HG02571 (cell line): ENCODE results near the gene APRT.

ENCODE experiments used
- ATAC-seq: cut with Tn5 transposase; IDR thresholded peaks from one replicate; pipeline ENCODE4 v1.9.1; 2021; ENCODE audit warnings: mild to moderate bottlenecking, moderate library complexity; ENCODE audit not compliant: unreplicated experiment

APRT gene

DNA sequence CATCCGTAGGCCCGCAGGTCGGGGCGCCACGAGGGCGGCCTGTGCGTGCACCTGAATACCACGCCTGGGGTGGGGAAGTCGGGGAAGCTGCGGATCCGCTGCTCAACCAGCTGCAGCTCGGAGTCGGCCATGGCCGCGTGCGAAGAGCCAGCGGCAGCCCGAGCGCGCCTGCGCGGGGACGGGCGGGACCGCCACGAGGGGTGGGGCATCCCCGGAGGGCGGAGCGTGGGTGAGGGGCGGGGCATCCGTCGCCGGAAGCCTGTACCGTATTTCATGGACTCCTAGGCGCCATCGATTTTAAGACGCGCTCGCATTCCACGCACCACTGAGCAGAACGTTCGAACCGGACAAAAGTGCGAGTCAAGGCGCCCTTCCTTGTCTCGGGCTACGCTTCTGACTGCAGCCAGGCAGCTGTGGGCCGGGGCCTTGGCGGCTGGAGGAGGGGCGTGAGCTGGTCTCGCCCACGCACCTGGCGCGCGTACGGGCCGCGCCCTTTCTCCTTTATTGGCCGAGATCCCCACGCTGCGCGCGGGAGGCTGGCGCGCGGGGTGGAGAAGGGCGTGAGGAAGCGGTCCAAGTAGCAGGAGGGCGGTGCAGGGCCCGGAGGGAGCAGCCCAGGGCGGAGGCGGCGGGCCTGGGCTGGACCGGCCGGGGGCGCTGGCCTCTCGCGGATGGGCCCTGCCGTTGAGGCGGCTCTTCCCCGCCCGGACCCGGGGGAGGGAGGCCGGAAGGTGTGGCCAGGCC is at the start of gene APRT:
Gene APRT, minus strand, starts transcription at position 160 of the 744 bp plus-strand sequence. Its CDS starts 29 bp downstream, at position 131.
- ATAC-seq, result peak; percentile 53

GRCh38 chr16:88861359-88861758 is 49.6 kb upstream of the APRT start:
- ATAC-seq, result no peak

- ATAC-seq, result no peak
These were observed 47.8 kb upstream of the APRT start for GRCh38 chr16:88859381-88860091.

DNA sequence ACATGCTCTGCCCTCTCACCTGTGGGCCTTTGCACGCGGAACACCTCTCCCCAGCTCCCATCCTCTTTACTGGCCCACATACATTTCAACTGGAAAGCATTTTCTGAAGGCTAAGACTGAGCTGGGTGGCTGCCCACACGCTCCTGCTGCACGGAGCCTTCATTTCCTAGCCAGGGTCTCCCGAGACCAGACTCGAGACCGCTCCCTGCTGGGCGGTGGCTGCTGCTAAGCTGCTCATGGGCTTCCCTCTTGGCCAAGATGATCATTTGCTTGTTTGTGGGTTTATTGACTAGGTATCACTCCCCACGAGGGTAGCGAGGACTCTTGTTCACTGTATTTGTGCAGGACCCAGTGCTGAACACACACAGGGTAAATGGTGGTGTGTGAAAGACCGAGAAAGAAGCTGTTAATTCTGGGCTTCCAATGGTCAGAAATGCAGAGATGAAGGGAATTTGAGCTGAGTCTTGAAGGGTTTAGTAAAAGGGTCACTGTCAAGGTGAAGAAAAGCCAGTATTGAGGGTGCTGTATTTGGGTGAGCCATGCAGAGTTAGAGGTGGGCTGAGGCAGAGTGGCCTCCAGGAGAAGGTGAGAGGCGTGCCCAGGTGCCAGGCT is 46.1 kb upstream of the APRT start:
- ATAC-seq, result no peak

GRCh38 chr16:88856828-88857727 is 45.4 kb upstream of the APRT start, which contains the start of the genes GALNS and TRAPPC2L:
GALNS (minus strand) TSS chr16:88856947; CDS start chr16:88856877, 70 bp downstream.
TRAPPC2L (plus strand) TSS chr16:88857127; CDS start chr16:88857151, 24 bp downstream.
- peak; percentile 77 for ATAC-seq

DNA sequence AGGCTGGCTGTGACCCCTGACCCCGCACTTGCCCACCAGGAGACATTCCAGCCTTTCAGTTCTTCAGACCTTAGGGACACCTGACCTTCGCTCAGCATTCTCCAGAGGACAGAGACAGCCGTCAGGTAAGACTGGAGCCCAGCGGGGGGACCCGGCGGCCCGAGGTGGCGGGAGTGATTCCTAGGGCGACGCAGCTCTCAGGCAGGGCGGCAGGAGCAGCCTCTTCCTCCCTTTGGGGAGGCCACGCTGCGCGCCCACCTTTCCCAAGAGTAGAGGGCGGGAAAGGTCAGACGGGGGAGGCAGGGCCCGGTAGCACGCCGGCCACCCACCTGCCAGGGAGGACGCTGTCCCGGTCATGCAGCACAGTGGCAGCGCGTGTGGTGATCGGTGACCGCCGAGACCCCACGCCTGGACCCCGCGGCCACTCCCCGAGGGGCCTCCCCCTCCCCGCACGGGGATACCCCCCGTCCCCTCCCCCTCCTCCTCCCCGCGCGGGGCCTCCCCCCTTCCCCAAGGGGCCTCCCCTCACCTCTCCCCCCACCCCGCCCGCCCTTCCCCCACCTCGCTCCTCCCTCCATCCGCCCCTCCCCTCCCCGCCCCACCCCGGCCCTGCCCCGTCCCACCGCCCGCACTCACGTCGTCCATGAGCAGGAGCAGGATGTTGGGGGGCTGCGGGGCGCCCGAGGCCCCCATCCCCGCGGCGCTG is 44.5 kb upstream of the APRT start:
- no peak for ATAC-seq

GRCh38 chr16:88855736-88856121 is 44.0 kb upstream of the APRT start:
- no peak for ATAC-seq

- no peak for ATAC-seq
These were observed 43.4 kb upstream of the APRT start for GRCh38 chr16:88855176-88855575.

DNA sequence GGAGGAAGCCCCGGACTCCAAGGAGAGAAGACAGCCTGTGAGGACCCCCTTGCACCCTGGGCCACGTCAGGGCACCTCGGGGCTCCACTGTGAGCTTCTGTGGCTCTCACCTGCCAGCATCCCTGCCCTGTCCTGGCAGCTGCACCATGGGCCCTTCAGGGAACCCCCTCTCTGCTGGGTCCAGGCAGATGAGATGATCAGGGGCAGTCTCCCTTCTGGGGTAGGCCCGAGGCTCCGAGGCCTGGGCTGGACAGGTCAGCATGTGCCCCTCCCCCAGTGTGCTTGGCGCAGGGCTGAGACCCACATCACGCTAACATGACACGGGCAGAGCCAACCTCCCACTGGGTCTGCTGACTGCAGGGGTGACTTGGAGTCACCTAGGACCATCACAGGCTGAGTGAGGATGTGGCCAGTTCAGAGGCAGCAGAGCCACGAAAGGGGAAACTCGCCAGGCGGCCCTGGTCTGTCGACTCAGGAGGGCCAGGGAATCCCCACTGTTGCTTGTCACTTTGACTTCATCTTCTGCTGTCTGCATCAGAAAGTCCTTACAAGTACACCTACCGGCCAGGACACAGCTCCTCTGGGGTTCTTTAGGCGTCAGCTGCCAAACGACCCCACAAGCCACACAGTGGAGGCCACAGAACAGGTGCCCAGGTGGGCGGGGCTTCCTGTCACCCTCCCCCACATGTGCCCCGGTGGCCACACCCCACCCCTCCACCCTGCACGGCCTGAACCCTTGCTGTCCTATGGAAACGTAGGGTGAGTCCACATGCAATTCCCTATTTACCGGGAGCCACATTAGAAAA is 42.8 kb upstream of the APRT start:
- ATAC-seq, result no peak

GRCh38 chr16:88853325-88853941 is 41.7 kb upstream of the APRT start:
- no peak for ATAC-seq

DNA sequence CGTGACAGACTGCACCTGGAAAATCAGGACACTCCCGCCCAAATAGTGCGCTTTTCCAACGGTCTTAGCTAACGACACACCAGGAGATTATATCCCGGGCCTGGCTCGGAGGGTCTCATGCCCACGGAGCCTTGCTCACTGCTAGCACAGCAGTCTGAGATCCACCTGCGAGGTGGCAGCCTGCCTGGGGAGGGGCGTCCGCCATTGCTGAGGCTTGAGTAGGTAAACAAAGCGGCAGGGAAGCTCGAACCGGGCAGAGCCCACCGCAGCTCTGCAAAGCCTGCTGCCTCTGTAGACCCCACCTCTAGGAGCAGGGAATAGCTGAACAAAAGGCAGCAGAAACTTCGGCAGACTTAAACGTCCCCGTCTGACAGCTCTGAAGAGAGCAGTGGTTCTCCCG is 39.9 kb upstream of the APRT start:
- no peak for ATAC-seq

DNA sequence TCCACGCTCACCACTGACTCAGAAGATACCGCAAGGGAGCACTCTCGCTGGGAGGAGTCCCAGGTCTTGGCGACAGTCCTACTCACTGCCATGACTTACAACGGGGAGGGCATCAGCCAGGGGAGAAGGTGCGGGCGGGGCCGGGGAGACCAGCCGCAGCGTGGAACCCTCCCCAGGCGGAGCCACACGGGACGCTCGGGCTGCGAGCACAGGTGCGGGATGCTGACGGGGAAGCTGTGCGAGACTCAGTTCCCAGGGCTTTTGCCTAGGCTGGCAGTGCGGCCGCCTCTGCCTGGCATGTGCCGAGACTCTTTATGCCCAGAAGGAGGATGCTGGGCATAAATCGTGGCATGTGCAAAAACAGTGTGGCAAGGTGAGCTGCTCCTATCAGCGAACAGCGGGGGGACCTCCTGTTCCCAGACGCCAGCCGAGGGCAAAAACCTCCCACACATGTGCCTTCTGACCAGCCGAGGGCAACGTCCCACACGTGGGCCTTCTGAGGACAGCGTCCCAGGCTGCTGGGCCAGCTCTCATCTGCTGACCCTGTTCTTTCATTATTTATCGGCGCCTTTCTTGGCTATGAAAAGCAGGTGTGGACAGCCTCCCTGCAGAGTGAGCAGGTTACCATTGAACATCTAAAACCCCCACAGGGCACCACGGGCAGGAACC is 38.9 kb upstream of the APRT start:
- ATAC-seq, result no peak

- ATAC-seq, result no peak
These were observed 36.8 kb upstream of the APRT start for GRCh38 chr16:88848557-88848956.

DNA sequence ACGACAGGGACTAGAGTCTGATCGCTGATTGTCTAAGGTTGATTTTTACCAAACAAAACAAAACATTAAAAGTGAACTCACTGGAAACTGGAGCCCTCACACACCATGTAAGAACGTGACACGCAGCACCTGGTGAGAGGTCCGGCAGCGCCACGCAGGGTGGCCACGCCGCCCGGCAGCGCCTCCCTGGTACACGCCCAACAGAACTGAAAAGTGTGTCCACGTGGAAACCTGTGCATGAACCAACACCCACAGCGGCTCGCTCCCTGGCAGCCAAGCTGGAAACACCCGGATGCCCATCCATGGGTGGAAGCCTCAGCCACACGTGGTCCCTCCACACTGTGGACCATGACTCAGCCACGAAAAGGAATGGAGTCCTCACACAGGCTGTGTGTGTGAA is 35.9 kb upstream of the APRT start:
- ATAC-seq, result no peak

DNA sequence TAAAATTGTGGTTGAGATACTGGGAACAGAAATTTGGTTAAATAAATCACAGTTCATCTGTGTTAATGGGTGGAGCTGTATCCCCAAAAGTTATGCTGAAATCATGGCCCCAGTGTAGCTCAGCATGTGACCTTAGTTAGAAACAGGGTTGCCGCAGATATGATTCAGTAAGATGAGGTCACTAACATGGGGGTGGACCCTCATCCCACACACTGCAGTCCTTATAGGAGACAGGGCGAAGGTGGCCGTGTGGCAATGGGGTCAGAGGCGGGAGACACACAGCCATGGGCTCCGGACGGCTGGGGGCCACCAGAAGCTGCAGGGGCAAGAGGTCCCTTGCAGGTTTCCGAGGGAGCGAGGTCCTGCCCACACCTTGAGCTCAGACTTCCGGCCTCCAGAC is 34.4 kb upstream of the APRT start:
- ATAC-seq, result no peak

GRCh38 chr16:88844419-88845036 is 32.8 kb upstream of the APRT start:
- no peak for ATAC-seq

- ATAC-seq, result no peak
These were observed 31.5 kb upstream of the APRT start for GRCh38 chr16:88843256-88843655.

GRCh38 chr16:88842806-88843205 is 31.1 kb upstream of the APRT start:
- ATAC-seq, result no peak
